HT1080 (cell line): Measurements from ENCODE around the gene RGS9BP. TPM values are rescaled to one million over a fixed set of nuclear protein-coding genes. Genes with fewer than 3 reads are reported as not detected.
"Not testable (repeated sequence)": the region's sequence is repeated elsewhere in the genome, so short reads cannot be mapped to it uniquely, and the experiment has no call there.

Experiments
- DNase-seq: peaks from one replicate; pipeline ENCODE4 v3.0.0-alpha.2; 2015; ENCODE audit warnings: low read depth
- polyA plus RNA-seq, 2 experiments: library from polyadenylated mRNA; depleted of rRNA; stranded (reverse); fragments of >200 nt; gene quantifications; 2 replicates each; pipeline ENCODE4 v1.2.3, GENCODE V29; 2015
- total RNA-seq: library from RNA; depleted of rRNA; stranded (reverse); fragments of >200 nt; shearing (Covaris generic); gene quantifications from 2 replicates; pipeline ENCODE4 v1.2.3, GENCODE V29; 2014; rRNA removed

The RGS9BP gene, protein sequence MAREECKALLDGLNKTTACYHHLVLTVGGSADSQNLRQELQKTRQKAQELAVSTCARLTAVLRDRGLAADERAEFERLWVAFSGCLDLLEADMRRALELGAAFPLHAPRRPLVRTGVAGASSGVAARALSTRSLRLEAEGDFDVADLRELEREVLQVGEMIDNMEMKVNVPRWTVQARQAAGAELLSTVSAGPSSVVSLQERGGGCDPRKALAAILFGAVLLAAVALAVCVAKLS
- 1.9 and 2.2 TPM in 2 replicates for total RNA-seq
- polyA plus RNA-seq (2015; cell fraction: cytosol; rRNA removed) = 1.8 and 2.0 TPM in 2 replicates
- 0.94 and 1.0 TPM in 2 replicates for polyA plus RNA-seq (2015; cell fraction: nucleus; rRNA removed)

DNA sequence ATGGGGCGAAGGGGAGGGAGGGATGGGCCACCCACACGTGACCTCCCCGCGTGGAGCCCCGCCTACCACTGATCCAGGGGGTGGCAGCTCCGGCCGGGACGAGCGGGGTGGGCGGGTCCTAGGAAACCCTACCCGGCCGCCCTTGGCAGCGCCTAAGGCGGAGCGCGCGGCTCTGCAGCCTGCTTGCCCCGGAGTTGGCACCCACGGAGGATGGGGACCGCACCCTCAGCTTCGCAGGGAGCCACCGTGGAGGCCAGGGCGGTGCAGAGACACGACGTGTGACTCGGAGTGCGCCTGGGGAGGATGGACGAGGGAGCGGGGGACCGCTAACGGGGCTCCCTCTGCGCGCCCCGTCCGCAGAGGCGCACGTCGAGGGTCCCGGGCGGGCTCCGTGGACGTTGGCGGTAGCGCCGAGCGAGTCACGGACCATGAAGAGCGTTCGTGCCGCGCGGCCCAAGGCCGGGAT, at the start of gene RGS9BP:
Gene RGS9BP (plus strand): TSS at position 129 of the 466 bp plus-strand sequence. CDS start 416 bp downstream, outside the sequence.
- peak; percentile 65 for DNase-seq

DNA sequence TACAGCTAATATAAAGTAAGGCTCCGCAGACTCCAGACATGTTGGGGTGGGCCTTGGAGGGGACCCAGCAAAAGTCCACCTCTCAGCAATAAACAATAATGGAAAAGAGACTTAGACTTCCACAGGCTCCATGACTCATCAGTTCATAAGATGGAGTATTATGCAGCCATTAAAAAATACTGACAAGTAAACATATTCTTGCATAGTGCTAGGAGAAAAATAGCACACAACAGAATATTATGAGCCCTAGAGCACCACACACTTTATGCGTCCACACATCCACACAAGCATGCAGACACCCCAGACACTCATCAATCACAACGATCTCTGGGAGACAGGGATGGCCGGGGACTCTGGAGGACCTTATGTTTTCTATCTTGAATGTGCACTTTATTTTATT, 48.7 kb upstream of the RGS9BP start:
- no peak for DNase-seq

DNA sequence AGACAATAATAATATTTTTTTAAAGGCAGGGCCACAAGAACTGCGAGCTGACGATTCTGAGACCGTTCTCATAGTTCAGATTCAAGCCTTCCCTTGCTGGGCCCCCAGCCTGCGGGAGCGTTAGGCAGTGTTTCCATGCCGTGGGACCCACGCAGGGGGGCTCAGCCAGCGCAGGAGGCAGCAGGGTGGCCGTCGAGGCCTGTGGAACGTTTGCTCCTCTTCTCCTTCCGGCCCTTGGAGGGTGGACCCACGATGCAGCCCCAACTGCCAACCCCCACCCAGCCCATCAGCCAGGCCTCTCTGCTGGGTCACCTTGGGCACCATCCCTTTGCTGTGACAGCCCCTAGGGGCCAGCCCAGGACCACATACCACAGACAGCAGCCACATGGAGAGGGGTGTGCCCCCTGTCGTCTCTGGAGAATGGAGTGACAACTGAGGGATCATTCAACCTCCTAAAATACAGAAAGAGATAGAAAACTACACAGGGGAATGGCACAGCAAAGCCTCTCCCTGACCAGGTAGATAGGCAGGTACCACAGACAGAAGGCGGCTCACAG, 47.9 kb upstream of the RGS9BP start:
- no peak for DNase-seq

DNA sequence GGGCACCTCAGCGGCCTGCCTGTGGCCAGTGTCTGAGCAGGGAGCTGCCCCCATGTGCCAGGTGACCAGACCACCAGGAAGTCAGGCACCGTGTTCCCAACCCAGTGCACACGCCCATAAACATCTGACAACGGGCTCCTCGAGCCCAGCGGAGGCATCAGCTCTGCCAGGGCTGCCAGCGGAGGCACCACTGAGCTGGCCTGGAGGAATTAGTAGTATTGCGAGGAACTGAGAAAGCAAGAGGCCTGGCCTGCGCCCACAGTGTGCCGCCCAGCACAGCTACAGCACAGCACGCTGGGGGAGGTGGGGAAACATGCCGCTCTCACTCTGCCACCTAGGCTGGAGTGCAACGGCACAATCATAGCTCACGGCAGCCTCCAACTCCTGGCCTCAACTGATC, 45.3 kb upstream of the RGS9BP start:
- DNase-seq = no peak

DNA sequence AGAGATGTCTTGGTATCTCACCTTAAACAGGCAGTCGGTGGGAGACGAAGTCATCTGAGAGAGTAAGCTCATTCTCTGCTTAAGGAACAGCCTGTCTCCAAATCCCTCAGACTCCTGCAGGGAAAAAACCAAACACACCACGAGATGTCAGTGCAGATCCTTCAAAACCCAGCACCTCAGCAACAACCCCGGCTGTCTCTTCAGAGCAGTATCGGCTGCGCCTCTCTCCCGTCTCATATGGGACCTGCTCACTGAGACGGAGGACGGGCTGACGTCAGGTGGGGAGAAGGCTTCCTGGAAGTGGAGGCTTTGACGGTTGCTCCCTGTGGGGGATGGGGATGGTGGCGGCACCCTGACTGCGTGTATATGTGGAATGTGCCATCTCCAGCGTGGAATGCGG, 44.3 kb upstream of the RGS9BP start:
- no peak for DNase-seq

DNA sequence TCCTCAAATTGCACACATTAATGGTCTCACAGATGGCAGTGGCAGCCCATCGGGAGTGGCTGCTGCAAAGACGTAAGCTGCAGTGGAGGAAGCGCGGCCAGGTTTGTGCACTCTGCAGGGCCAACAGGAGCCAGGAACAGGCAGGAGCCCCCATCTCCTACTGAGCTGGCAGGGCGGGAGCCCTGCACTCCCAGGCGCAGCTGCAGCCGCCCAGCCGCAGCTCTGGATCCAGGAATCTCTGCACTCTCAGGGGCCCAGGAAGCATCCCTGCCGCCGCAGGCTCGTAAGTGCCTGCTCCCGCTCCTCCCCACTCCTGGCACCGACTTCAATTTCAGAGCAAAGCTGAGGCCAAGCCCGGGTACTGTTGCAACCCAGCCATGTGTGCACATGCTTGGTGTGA, 38.2 kb upstream of the RGS9BP start:
- DNase-seq = no peak

DNA sequence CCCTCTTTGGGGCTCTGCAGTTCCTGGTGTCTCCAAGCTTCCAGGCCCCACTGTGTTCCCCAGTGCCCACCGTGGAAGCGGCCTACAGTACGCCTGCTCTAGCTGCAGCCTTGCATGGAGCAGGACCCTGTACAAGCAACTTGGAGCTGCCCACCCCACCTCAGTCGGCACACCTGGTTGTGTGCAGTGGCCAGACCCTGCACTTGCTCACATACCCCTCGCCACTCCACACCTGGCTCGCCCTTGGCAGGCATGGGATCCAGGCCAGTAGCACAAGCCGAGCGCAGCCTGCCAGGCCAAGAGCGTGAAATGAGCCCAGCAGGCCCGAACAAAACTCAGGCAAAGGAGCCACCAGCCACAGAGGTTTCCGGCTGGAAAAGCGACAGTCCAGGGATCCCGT, 37.0 kb upstream of the RGS9BP start:
- DNase-seq = no peak

DNA sequence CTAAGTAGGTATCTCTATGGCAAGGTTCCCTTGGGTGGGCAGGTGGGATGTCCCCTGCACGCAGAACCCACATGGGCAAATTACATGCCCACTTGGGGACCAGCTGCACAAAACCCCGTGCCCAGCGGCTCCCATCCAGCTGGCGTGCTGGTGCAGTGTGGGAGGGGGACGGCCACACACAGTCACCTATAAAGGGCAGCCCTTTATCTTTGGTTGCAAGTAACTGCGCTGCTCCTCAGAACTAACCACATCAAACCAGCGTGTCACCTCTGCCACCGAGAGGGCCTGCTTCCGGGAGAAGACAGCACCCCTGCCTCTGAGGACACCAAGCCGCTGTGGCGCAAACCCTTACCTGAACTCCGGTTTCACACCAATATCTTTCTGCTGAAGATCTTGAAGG, 32.9 kb upstream of the RGS9BP start:
- no peak for DNase-seq

DNA sequence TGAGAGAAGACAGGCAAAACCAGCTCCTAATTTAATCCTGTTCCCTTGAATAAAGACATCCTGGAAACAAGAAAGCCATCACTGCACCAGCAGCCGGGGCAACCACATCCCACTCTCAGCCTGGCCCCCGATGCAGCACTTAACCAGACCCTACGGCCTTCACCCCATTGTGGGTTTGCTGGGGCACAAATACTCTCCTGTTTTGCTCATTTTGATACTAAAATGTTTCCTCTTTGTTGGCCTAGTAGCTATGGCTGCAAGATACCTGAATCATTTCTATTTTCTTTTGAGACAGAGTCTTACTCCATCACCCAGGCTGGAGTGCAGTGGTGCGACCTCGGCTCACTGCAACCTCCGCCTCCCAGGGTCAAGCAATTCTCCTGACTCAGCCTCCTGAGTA, 29.1 kb upstream of the RGS9BP start:
- no peak for DNase-seq

DNA sequence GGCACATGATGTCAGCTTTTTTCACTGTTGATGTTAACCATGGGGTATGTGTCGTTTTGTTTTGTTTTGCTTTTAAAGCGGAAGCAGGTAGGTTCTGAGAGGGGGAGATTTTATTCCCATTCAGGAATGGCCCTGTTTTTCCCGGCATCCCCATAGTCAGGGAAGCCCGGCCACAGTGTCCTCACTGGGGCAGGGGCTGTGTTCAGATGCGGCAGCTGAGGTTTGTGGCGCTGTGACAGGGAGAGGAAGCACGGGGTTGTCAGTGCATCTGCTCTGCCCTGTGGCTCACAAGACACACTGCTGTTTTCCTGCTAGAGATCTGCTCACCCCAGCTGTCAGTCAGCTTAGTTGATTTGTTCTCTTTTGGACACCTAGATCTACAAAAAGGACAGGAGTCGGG, 28.3 kb upstream of the RGS9BP start:
- no peak for DNase-seq

DNA sequence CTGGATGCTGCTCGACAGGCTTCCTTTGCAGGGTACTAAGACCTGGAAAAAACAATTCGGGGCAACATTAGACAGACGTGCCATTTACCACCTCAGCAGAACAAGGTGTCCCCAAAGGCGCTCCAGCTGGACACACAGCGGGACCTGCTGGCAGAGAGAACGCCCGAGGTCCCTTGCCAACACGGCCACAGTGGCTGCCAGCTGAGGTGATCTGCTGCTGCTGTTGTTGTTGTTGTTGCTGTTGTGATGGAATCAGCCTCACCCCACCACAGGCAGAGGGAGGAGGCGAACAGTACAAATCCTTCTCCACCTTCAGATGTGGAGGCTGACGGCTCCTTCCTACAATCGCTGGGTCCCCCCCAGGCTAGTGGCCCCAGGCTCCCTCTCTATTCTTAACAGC, 25.9 kb upstream of the RGS9BP start:
- DNase-seq = no peak

DNA sequence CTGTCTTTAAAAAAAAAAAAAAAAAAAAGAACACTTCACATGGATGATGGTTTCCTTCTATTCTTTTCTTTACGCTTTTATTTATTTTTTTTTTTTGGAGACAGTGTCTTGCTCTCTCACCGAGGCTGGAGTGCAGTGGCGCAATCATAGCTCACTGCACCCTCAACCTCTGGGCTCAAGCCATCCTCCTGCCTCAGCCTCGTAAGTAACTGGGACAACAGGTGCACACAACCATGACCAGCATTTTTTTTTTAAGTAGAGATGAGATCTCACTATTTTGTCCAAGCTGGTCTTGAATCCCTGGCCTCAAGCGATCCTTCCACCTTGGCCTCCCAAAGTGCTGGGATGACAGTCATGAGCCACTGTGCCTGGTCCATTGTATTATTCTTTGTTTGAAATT, 25.0 kb upstream of the RGS9BP start:
- DNase-seq = no peak

DNA sequence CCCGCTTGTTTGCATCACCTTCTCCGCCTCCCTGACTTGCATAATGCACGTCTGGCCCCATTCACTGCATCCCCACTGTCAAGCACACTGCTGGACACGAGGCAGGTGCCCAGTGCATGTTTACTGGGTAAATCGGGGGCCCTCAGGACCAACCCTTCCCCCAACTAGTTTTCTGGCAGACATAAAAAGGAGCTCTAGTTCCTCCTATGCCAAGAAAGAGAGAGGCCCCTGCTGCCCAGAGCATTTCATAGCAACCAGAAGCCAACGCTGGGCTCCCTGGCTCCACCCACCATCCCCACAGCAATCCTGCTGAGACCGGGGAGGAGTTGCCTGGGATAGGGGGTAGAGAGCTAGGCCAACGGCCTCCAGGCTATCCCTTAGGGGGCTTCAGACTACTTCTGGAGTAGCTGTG, 23.9 kb upstream of the RGS9BP start:
- DNase-seq = no peak

DNA sequence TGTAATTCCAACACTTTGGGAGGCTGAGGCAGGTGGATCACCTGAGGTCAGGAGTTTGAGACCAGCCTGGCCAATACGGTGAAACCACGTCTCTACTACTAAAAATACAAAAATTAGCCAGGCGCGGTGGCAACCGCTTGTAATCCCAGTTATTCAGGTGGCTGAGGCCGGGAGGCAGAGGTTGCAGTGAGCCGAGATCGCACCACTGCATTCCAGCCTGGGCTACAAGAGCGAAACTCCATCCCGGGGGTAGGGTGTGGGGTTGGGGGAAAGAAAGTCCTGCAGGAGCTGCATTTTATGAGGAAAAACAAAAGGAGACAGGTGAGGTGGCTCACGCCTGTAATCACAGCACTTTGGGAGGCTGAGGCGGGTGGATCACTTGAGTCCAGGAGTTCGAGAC, 23.3 kb upstream of the RGS9BP start:
- DNase-seq = not testable (repeated sequence)

DNA sequence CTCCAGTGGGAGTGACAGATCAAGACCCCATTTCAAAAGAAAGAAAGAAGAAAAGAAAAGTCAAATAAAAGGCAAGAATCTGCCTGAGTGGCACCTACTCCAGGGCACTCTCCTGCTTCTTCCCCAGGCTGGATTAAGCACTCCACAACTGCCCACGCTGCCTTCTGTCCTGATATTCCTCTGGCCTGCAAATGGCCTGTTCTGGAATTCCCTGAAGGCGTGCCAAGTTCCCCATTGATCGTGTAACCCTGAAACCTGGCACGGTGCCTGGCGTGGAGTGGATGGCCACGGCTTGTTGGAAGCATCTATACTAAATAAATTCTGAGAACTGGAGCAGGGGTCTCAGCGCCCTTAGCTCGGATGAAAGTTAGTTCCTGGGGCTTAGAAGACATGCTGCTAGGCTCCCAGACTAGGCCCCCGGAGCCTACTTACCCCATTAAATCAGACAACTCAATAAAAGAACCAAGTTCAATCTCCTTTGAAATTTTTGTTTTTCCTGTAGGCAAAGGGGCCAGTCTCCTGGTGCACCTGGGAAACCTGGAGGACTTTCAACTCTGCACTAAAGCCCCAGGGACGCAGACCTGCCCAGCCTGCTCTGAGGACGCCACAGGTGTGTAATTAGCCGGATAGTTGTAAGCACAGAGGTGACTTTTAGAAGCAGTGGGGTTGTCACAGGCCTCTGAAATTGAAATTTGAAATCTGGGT, 22.6 kb upstream of the RGS9BP start:
- no peak for DNase-seq

DNA sequence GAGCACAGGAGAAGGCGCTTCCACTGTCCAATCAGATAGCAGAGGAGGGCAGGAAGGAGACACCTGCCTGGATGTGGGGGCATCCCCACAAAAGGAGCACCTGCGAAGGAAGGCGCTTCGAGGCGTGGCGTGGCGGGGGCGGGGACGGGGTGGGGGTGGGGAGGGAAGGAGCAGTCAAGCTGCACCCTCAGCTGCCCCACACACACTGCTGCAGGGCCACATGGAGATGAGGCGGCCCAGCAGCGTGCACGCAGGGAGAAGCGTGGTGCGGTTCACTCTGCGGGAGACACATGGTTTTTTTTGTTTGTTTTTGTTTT, 22.1 kb upstream of the RGS9BP start:
- DNase-seq = no peak

DNA sequence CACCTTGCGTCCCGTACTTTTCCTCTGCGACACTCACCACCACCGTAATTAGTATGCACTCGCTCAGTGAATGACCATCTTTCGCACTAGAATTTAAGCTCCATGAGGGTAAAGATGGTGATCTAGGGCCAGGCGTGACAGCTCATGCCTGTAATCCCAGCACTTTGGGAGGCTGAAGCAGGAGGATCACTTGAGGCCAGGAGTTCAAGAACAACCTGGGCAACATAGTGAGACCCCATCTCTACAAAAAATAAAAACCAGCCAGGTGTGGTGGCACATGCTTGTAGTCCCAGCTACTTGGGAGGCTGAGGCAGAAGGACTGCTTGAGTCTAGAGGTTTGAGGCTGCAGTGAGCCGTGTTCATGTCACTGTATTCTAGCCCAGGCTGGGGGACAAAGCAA, 19.3 kb upstream of the RGS9BP start:
- DNase-seq = not testable (repeated sequence)

DNA sequence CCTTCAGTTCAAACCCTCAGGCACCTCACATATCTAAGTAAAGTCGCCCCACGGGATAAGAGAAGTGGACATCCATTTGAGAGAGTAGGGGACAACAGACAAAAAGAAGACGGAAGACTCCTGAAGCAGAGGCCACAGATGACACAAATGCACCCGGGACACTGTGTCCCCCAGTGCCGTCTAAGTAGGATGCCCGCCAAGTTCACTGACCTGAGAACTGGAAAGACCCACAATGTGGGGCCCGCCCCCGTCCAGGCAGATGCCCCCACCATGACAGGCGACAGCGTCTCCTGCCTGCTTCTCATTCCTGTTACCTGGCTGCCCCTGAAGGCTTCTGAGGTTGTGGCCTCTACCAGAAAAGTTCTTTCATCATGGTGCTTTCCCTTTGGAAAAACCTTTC, 17.6 kb upstream of the RGS9BP start:
- DNase-seq = no peak

DNA sequence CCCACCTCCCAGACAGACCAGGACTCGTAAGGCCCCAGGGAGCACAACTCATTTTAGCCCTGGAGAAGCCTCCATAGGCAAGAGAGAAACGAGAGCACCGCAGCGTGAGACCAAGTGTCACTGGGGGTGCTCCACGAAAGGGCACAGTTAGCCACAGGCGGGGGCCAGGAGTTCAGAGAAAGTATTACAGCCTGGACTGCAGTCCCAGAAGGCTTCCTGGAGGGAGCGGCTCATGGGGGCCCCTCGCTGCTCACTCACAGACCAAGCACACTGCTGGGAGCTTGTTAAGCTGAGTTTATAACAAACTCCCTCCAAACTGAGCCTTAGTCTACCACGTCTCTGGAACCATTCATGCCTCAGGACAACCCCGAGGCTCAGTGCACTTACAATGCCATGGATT, 17.1 kb upstream of the RGS9BP start:
- no peak for DNase-seq

DNA sequence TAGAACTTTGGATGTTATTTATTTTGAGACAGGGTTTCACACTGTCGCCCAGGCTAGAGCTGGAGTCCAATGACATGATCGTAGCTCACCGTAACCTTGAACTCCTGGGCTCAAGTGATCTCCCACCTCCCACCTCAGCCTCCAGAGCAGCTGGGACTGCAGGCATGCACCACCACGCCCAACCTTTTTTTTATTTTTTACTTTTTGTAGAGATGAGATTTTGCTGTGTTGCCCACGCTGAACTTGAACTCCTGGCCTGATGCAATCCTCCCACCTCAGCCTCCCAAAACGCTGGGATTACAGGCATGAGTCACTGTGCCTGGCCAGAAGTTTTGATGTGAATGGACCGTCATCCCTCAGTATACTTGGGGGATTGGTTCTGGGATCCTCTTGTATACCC, 14.3 kb upstream of the RGS9BP start:
- DNase-seq = no peak

DNA sequence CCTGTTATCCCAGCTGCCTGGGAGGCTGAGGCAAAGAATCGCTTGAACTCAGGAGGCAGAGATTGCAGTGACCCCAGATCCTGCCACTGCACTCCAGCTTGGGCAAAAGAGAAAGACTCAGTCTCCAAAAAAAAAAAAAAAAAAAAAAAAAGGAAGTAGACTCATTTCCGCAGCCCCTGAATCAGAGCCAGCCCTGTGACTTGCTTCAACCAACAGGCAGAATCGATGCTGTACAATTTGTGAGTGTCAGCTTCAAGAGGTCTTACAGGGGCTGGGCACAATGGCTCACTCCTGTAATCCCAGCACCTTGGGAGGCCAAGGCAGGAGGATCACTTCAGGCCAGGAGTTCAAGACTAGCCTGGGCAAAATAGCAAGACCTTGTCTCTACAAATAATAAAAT, 13.5 kb upstream of the RGS9BP start:
- peak; percentile 93 for DNase-seq

DNA sequence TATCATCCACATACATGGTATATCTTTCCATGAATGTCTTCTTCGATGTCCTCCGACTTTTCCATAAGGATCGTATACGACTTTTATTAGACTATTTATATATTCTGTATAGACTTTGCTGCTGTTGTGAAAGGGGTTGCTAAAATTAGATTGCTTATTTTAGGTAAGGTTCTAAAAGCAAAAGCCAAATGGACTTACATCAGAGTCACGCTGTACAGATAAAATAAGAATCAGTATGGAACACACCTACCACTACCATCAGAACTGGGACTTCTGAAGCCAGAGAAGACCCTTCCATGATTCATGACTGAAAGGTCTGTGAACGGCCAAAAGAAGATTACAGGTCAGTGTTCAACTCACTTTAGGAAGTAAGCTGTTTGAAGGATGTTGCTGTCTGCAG, 9.6 kb upstream of the RGS9BP start:
- DNase-seq = no peak

DNA sequence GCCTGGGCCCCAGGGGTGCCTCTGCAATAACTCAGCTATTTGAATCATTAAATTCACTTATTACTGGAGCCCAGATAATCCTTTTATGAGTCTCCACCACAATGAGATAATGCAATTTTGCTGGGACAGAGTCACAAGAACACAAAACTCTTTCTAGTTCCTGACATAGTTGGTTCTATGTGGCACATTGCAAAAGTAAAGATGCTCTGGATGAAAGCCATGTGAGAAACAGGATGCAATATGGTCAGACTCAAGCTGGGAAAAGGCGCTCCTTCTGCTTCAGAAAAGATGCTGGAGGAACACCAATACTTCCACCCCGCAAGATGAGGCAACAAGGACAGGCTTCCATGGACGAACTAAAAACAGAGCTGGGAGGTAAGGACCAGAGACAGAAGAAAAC, 6.3 kb upstream of the RGS9BP start:
- DNase-seq = no peak
